ENCODE results near the gene UBE2G2.

The UBE2G2 gene

GRCh38 chr21:44779417-44780136 lies 22.0 kb downstream of the UBE2G2 start:
- no peaks in the 10 kb centered on the region for H3K27me3 ChIP-seq (ENCODE audit: control insufficient read depth in 2 of 2, insufficient read depth in 2 of 2, low read length in 2 of 2)
- no peaks in the 10 kb centered on the region for H3K9me3 ChIP-seq (ENCODE audit: control insufficient read depth in 2 of 2, low read length in 2 of 2)
- no peaks in the 10 kb centered on the region for H3K4me1 ChIP-seq (ENCODE audit: control insufficient read depth in 2 of 2, insufficient read depth in 2 of 2, low read length in 2 of 2)
- H3K9ac ChIP-seq (ENCODE audit: low read depth in 1 of 2, low read length in 2 of 2) = no peak overlapping the region
- no peak overlapping the region for H3K4me3 ChIP-seq (ENCODE audit: low read length in 2 of 2)
- H3K27ac ChIP-seq (ENCODE audit: low read depth in 2 of 2, low read length in 2 of 2) = no peak overlapping the region
- peaks cover 21 to 29% of the 10 kb centered on the region in 2 donors for H3K36me3 ChIP-seq (ENCODE audit: control insufficient read depth in 2 of 2, insufficient read depth in 2 of 2, low read length in 2 of 2)

- Histone ChIP-seq H3K36me3 (ENCODE audit: control insufficient read depth in 2 of 2, insufficient read depth in 2 of 2, low read length in 2 of 2) (peaks cover 24 to 32% of the 10 kb centered on the region in 2 donors), H3K9me3 (ENCODE audit: control insufficient read depth in 2 of 2, low read length in 2 of 2) (no peaks in the 10 kb centered on the region), H3K4me3 (ENCODE audit: low read length in 2 of 2) (no peak overlapping the region), H3K27me3 (ENCODE audit: control insufficient read depth in 2 of 2, insufficient read depth in 2 of 2, low read length in 2 of 2) (no peaks in the 10 kb centered on the region), H3K9ac (ENCODE audit: low read depth in 1 of 2, low read length in 2 of 2) (no peak overlapping the region), H3K27ac (ENCODE audit: low read depth in 2 of 2, low read length in 2 of 2) (no peak overlapping the region), H3K4me1 (ENCODE audit: control insufficient read depth in 2 of 2, insufficient read depth in 2 of 2, low read length in 2 of 2) (no peaks in the 10 kb centered on the region)
These were observed 22.6 kb downstream of the UBE2G2 start for GRCh38 chr21:44778983-44779382.

DNA sequence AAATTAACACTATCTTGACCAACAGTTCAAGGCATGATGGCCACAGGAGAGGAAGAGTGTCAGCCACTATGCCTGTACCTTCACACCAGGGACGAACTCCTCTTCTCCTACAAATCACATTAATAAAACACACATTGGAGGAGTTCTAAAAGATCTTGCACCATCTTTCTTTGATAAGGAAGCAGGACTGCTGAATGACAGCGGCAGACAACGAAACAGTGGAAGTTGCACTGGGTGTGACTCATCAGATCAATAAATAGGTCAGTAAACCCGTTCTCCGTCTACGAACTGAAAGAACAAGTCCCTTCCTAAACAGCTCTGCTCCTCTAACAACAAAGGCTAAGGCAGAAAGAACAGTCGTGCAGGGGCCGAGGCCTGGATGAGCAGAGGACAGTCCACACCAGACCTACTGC lies 23.1 kb downstream of the UBE2G2 start:
- Histone ChIP-seq H3K4me1 (ENCODE audit: control insufficient read depth in 2 of 2, insufficient read depth in 2 of 2, low read length in 2 of 2) (no peaks in the 10 kb centered on the region), H3K27ac (ENCODE audit: low read depth in 2 of 2, low read length in 2 of 2) (no peak overlapping the region), H3K9me3 (ENCODE audit: control insufficient read depth in 2 of 2, low read length in 2 of 2) (no peaks in the 10 kb centered on the region), H3K36me3 (ENCODE audit: control insufficient read depth in 2 of 2, insufficient read depth in 2 of 2, low read length in 2 of 2) (peaks cover 26 to 36% of the 10 kb centered on the region in 2 donors), H3K9ac (ENCODE audit: low read depth in 1 of 2, low read length in 2 of 2) (no peak overlapping the region), H3K4me3 (ENCODE audit: low read length in 2 of 2) (no peak overlapping the region), H3K27me3 (ENCODE audit: control insufficient read depth in 2 of 2, insufficient read depth in 2 of 2, low read length in 2 of 2) (no peaks in the 10 kb centered on the region)

- H3K27me3 ChIP-seq (ENCODE audit: control insufficient read depth in 2 of 2, insufficient read depth in 2 of 2, low read length in 2 of 2) = no peaks in the 10 kb centered on the region
- peaks cover 30 to 36% of the 10 kb centered on the region in 2 donors for H3K36me3 ChIP-seq (ENCODE audit: control insufficient read depth in 2 of 2, insufficient read depth in 2 of 2, low read length in 2 of 2)
- no peak overlapping the region for H3K4me3 ChIP-seq (ENCODE audit: low read length in 2 of 2)
- no peak overlapping the region for H3K27ac ChIP-seq (ENCODE audit: low read depth in 2 of 2, low read length in 2 of 2)
- H3K9ac ChIP-seq (ENCODE audit: low read depth in 1 of 2, low read length in 2 of 2) = no peak overlapping the region
- no peaks in the 10 kb centered on the region for H3K9me3 ChIP-seq (ENCODE audit: control insufficient read depth in 2 of 2, low read length in 2 of 2)
- no peaks in the 10 kb centered on the region for H3K4me1 ChIP-seq (ENCODE audit: control insufficient read depth in 2 of 2, insufficient read depth in 2 of 2, low read length in 2 of 2)
These were observed 23.5 kb downstream of the UBE2G2 start for GRCh38 chr21:44778094-44778493.

DNA sequence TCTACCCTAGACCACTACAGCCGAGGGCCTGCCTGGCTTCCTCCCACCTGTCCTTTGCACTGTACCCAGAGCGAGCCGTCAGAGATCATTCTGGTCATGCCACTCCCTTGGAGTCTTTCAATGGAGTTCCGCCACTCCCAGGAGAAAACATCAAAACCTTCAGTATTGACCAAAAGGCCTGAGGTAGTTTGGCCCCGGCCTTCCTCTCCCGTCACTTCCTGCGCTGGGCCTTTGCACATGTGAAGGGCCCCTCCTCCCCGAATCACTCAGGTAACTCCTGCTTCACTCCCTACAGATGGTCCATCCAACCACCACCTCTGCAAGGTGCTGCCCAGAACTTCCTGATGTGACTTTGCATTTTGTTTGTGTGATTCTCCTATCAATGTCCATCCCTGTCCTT lies 26.6 kb downstream of the UBE2G2 start:
- Histone ChIP-seq H3K36me3 (ENCODE audit: control insufficient read depth in 2 of 2, insufficient read depth in 2 of 2, low read length in 2 of 2) (peaks cover 37 to 55% of the 10 kb centered on the region in 2 donors), H3K27ac (ENCODE audit: low read depth in 2 of 2, low read length in 2 of 2) (no peak overlapping the region), H3K9ac (ENCODE audit: low read depth in 1 of 2, low read length in 2 of 2) (no peak overlapping the region), H3K27me3 (ENCODE audit: control insufficient read depth in 2 of 2, insufficient read depth in 2 of 2, low read length in 2 of 2) (no peaks in the 10 kb centered on the region), H3K9me3 (ENCODE audit: control insufficient read depth in 2 of 2, low read length in 2 of 2) (no peaks in the 10 kb centered on the region), H3K4me3 (ENCODE audit: low read length in 2 of 2) (no peak overlapping the region), H3K4me1 (ENCODE audit: control insufficient read depth in 2 of 2, insufficient read depth in 2 of 2, low read length in 2 of 2) (no peaks in the 10 kb centered on the region)

DNA sequence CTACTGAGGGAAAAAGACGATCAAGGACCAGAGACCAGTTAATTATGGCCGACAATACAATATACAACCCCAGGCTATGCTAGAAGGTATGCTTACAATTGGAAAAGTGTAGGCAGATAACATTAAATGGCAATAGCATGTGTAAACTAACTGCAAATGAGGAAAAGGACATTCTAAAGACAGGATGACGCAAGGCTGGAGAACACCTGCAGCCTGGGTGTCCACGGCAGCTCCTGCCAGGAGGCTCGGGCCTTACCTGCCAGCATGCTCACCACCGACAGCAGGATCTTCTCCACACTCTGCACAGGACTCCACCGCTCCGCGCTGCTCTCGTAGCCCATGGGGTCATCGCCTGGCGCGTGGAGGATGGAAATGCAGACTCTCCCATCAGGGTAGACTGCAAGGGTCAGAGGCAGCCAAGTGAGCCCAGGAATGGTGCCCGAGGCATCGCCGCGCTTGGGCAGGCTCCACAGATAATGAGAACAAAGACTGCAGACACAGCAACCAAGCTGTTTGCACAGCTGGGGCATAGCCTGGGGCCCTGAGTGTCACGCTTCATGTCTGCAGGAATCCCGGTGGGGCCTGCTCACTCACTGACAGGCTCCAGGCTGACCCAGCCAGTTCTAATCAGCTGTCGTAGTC lies 28.2 kb downstream of the UBE2G2 start:
- H3K4me3 ChIP-seq (ENCODE audit: low read length in 2 of 2) = no peak overlapping the region
- no peak overlapping the region for H3K27ac ChIP-seq (ENCODE audit: low read depth in 2 of 2, low read length in 2 of 2)
- no peaks in the 10 kb centered on the region for H3K27me3 ChIP-seq (ENCODE audit: control insufficient read depth in 2 of 2, insufficient read depth in 2 of 2, low read length in 2 of 2)
- peaks cover 43 to 56% of the 10 kb centered on the region in 2 donors for H3K36me3 ChIP-seq (ENCODE audit: control insufficient read depth in 2 of 2, insufficient read depth in 2 of 2, low read length in 2 of 2)
- no peaks in the 10 kb centered on the region for H3K9me3 ChIP-seq (ENCODE audit: control insufficient read depth in 2 of 2, low read length in 2 of 2)
- H3K9ac ChIP-seq (ENCODE audit: low read depth in 1 of 2, low read length in 2 of 2) = no peak overlapping the region
- no peaks in the 10 kb centered on the region for H3K4me1 ChIP-seq (ENCODE audit: control insufficient read depth in 2 of 2, insufficient read depth in 2 of 2, low read length in 2 of 2)

DNA sequence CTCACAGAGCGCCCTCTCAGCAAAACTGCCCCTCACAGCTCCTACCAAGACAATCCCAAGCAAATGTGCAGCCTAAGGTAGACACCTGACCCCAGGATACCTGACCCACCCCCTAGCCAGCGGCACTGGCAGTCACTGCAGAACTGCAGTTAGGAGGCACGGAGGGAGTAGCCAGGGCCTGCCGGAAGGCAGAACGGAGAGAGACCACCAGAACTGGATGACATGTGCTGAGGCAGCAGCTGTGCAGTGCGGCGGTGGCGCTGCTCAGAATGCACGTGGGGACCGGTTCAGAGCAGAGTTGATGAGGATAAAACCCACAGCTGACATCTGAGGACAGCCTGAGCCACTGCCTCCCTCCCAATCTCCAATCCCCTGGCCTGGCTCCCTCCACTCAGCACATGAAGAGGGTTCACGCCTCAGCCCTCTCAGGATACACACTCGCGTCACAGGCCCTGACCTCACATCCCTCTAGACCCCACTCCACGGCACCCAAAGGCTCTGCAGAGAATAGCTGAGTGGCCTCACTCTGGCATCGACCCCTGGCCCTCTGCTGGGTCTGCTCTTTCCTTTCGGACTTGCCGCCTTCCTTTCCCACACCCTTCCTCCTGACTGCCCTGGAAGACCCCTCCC lies 29.6 kb downstream of the UBE2G2 start:
- H3K4me1 ChIP-seq (ENCODE audit: control insufficient read depth in 2 of 2, insufficient read depth in 2 of 2, low read length in 2 of 2) = no peaks in the 10 kb centered on the region
- H3K36me3 ChIP-seq (ENCODE audit: control insufficient read depth in 2 of 2, insufficient read depth in 2 of 2, low read length in 2 of 2) = peaks cover 46 to 56% of the 10 kb centered on the region in 2 donors
- H3K27ac ChIP-seq (ENCODE audit: low read depth in 2 of 2, low read length in 2 of 2) = no peak overlapping the region
- H3K9ac ChIP-seq (ENCODE audit: low read depth in 1 of 2, low read length in 2 of 2) = no peak overlapping the region
- H3K9me3 ChIP-seq (ENCODE audit: control insufficient read depth in 2 of 2, low read length in 2 of 2) = no peaks in the 10 kb centered on the region
- no peak overlapping the region for H3K4me3 ChIP-seq (ENCODE audit: low read length in 2 of 2)
- no peaks in the 10 kb centered on the region for H3K27me3 ChIP-seq (ENCODE audit: control insufficient read depth in 2 of 2, insufficient read depth in 2 of 2, low read length in 2 of 2)

DNA sequence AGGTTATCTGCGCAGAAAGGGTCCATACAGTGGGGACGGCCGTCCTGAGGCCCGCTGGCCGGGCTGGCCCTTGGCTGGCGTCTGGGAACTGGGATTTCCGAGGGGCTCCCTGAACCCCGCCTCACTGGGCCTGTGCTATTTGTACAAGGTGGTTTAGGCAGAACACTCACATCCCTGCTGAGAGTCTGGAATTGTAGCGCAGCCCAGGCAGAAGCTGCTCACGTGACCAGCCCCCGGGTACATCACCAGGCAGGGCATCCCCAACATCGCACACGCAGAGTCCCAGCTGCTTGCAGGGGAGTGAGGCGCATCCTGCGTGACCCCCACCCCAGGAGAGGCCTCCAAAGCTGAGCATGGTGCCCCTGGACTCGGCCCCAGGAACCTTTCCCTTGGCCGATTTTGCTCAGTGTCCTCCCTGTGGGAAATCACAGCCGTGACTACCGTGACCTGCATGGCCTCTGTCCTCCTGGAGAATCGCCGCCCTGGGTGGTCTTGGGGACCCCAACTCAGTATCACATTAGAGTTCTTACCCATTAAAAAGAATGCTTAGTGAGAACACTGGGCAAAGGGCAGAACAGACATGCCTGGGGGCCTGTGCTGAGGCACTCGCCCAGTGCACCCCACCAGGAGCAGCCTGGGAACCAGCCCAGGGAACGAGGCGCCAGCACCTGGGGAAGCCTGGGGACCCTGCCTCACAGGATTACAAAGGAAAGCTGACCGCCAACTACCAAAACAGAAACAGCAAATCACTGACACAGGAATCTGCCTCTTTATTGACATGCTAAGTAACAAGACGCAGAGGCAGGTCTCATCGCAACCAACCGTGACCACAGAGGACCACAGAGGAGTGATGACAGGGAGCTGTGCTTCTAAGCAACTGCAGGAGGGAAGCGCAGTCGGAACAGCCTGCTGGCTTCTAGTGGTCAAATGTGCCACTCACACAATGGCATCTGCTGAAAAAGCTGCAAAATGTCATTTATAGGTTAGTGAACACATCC lies 33.5 kb downstream of the UBE2G2 start:
- H3K27ac ChIP-seq (ENCODE audit: low read depth in 2 of 2, low read length in 2 of 2) = no peak overlapping the region
- no peak overlapping the region for H3K4me3 ChIP-seq (ENCODE audit: low read length in 2 of 2)
- peaks cover 0 to 3% of the 10 kb centered on the region in 2 donors for H3K27me3 ChIP-seq (ENCODE audit: control insufficient read depth in 2 of 2, insufficient read depth in 2 of 2, low read length in 2 of 2)
- peaks cover 27 to 35% of the 10 kb centered on the region in 2 donors for H3K36me3 ChIP-seq (ENCODE audit: control insufficient read depth in 2 of 2, insufficient read depth in 2 of 2, low read length in 2 of 2)
- no peak overlapping the region for H3K9ac ChIP-seq (ENCODE audit: low read depth in 1 of 2, low read length in 2 of 2)
- no peaks in the 10 kb centered on the region for H3K4me1 ChIP-seq (ENCODE audit: control insufficient read depth in 2 of 2, insufficient read depth in 2 of 2, low read length in 2 of 2)
- no peaks in the 10 kb centered on the region for H3K9me3 ChIP-seq (ENCODE audit: control insufficient read depth in 2 of 2, low read length in 2 of 2)

DNA sequence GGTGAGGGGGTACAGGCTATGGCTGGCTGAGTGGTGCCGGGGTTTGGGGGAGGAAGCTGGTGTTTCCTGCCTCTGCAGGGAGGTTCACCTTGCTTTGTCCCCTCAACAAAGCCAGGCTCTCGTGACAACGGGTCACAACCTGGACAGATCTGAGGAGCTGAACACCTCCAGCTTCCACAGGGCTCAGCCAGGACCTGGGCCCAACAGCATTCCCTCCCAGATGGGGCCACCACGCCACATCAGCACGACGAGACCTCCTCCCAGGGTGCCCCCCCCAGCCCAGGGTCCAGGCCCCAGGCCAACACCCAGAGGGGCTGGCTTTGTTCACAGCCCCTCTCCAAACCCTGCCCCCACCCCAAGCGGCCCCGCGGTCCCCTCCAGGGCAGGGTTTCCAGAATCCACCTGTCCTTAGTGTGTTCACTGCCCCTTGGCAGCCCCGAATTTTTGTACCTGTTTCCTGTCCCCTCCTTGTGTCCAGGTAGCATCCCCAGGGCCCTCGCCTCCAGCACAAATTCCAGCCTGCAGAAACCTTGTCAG lies 34.7 kb downstream of the UBE2G2 start:
- H3K4me3 ChIP-seq (ENCODE audit: low read length in 2 of 2) = no peak overlapping the region
- no peaks in the 10 kb centered on the region for H3K9me3 ChIP-seq (ENCODE audit: control insufficient read depth in 2 of 2, low read length in 2 of 2)
- H3K27ac ChIP-seq (ENCODE audit: low read depth in 2 of 2, low read length in 2 of 2) = no peak overlapping the region
- no peak overlapping the region for H3K9ac ChIP-seq (ENCODE audit: low read depth in 1 of 2, low read length in 2 of 2)
- peaks cover 17 to 23% of the 10 kb centered on the region in 2 donors for H3K36me3 ChIP-seq (ENCODE audit: control insufficient read depth in 2 of 2, insufficient read depth in 2 of 2, low read length in 2 of 2)
- peaks cover 0 to 6% of the 10 kb centered on the region in 2 donors for H3K4me1 ChIP-seq (ENCODE audit: control insufficient read depth in 2 of 2, insufficient read depth in 2 of 2, low read length in 2 of 2)
- peaks cover 0 to 3% of the 10 kb centered on the region in 2 donors for H3K27me3 ChIP-seq (ENCODE audit: control insufficient read depth in 2 of 2, insufficient read depth in 2 of 2, low read length in 2 of 2)

Data from mucosa of rectum (tissue), 2 donors.